ENCODE data around the gene FRAS1. TPM values are rescaled to one million over a fixed set of nuclear protein-coding genes. Genes with fewer than 3 reads are reported as not detected.
"Not testable (repeated sequence)": the region's sequence is repeated elsewhere in the genome, so short reads cannot be mapped to it uniquely, and the experiment has no call there.

FRAS1 gene
- total RNA-seq, 2 donors from 2014 or later, result 0.07 to 0.10 TPM

DNA sequence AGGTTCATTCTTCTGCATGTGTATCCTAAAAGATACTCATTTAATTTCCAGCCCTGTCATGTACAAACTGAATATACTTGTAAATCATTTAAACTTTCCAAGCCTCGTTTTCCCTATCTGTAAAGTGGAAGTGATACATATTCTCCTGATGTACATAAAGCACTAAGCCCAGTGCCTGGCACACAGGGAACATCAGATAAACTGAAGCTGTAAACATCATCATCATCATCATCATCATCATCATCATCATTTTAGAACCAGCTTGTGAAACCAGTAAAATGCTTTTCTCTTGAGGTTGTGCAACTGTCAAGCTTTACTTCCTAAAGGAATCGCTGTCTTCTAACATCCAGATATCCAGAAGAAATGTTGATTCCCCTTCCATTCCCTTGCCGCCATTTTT is 411.1 kb downstream of the FRAS1 start:
- Mint-ChIP-seq H3K4me1 (ENCODE audit: low read depth) (no peaks in the 10 kb centered on the region), H3K36me3 (ENCODE audit: insufficient read depth in 2 of 2) (no peaks in the 10 kb centered on the region), H3K4me3 (no peak overlapping the region), H3K9me3 (no peaks in the 10 kb centered on the region), H3K27ac (no peak overlapping the region), H3K27me3 (ENCODE audit: low read depth) (peaks cover 10% of the 10 kb centered on the region)
- DNase-seq (no peak), ATAC-seq (replicated peaks in 1 of 2) (no peak)

DNA sequence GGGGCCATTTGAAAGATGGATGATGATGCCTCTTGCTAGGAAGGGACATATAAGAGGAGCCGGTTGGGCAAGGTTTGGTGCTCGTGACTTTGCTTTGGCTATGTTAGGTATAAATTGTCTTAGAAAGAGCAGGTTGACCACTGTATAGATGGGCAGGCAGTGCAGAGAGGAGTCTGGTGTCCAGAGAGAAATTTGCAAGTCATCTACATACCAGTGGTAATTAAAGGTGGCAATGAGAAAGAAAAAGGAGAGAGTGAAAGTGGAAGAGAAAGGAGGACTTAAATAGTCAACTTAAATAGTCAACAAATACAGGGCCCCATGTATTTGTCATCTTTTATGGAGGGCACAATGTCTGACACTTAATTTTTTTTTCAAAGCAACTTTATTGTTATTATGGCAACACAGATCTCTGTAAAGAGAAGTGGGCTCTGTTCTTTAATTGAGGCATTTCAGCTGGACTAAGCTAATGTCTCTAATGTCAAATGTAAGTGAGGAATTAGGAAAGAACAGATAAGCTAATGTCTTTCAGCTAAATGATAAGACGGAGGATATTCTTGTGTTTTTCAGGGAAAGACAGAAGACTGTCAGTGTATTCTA is 419.1 kb downstream of the FRAS1 start:
- H3K9me3 Mint-ChIP-seq, result no peaks in the 10 kb centered on the region
- DNase-seq, result no peak
- H3K4me3 Mint-ChIP-seq, result no peak overlapping the region
- ATAC-seq (replicated peaks in 1 of 2), result no peak
- no peaks in the 10 kb centered on the region for H3K4me1 Mint-ChIP-seq (ENCODE audit: low read depth)
- H3K27me3 Mint-ChIP-seq (ENCODE audit: low read depth), result peaks cover 9% of the 10 kb centered on the region
- H3K36me3 Mint-ChIP-seq (ENCODE audit: insufficient read depth in 2 of 2), result no peaks in the 10 kb centered on the region
- no peak overlapping the region for H3K27ac Mint-ChIP-seq

DNA sequence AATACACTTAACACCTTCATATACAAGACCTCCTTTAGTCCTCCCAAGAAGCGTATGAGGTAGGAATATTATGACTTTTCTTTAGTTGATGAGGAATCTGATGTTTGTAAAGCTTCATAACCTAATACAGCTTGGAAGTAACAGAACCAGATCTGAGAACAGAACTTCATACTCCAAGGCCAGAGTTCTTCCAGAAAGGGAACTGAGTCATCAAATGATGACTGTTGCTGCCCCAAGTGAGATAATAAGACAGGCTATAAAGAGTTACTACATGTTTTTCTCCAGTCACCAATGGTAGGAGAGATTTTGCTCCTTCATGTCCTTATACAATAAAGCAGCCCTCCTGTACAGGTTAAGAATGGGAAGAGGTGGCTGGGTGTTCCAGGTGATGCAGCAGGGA is 420.2 kb downstream of the FRAS1 start:
- ATAC-seq (replicated peaks in 1 of 2), result no peak

DNA sequence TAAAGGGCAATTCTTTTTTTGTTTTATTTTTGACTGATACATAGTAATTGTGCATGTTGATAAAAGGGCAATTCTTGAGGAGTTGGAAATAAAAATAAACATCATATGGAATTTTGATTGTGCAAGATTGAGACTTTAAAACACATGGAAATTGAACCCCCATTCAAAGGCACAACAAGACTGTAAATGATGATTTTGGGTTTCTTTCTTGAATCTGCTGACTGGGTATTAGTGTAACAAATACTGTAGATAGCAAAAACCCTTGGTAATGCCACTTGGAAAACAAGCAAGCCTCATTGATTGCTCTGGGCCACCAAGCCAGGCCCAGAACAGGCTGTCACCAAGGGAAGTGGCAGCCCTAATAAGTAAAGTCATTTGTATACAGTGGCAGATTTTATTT is 421.4 kb downstream of the FRAS1 start:
- Mint-ChIP-seq H3K4me1 (ENCODE audit: low read depth) (no peaks in the 10 kb centered on the region), H3K27ac (no peak overlapping the region), H3K27me3 (ENCODE audit: low read depth) (no peaks in the 10 kb centered on the region), H3K9me3 (no peaks in the 10 kb centered on the region), H3K36me3 (ENCODE audit: insufficient read depth in 2 of 2) (no peaks in the 10 kb centered on the region), H3K4me3 (no peak overlapping the region)
- no peak for DNase-seq
- ATAC-seq (replicated peaks in 1 of 2), result no peak

More for the DNA sequence above, 420.2 kb downstream of the FRAS1 start:
- Mint-ChIP-seq H3K4me1 (ENCODE audit: low read depth) (no peaks in the 10 kb centered on the region), H3K27me3 (ENCODE audit: low read depth) (no peaks in the 10 kb centered on the region), H3K9me3 (no peaks in the 10 kb centered on the region), H3K27ac (no peak overlapping the region), H3K4me3 (no peak overlapping the region), H3K36me3 (ENCODE audit: insufficient read depth in 2 of 2) (no peaks in the 10 kb centered on the region)
- no peak for DNase-seq

DNA sequence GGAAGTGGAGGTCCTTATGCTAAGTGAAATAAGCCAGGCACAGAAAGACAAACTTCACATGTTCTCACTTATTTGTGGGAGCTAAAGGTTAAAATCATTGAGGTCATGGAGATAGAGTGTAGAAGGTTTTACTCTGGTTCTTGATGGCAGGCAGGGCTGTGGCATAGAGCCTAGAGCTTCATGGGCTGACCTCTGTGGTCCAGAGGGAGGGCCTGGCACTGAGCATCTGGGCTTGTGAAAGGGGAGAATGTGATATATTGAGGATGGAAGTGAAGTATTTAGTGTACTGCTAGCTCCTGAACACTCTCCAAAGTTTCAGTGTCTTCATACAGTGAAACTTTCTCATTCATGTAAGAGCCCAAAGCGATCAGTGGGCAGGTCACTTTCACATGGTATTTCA is 423.2 kb downstream of the FRAS1 start:
- ATAC-seq (replicated peaks in 1 of 2) (no peak), DNase-seq (no peak)
- H3K27me3 Mint-ChIP-seq (ENCODE audit: low read depth), result peaks cover 7% of the 10 kb centered on the region
- no peaks in the 10 kb centered on the region for H3K36me3 Mint-ChIP-seq (ENCODE audit: insufficient read depth in 2 of 2)
- no peak overlapping the region for H3K4me3 Mint-ChIP-seq
- H3K9me3 Mint-ChIP-seq, result no peaks in the 10 kb centered on the region
- H3K4me1 Mint-ChIP-seq (ENCODE audit: low read depth), result no peaks in the 10 kb centered on the region
- no peak overlapping the region for H3K27ac Mint-ChIP-seq

DNA sequence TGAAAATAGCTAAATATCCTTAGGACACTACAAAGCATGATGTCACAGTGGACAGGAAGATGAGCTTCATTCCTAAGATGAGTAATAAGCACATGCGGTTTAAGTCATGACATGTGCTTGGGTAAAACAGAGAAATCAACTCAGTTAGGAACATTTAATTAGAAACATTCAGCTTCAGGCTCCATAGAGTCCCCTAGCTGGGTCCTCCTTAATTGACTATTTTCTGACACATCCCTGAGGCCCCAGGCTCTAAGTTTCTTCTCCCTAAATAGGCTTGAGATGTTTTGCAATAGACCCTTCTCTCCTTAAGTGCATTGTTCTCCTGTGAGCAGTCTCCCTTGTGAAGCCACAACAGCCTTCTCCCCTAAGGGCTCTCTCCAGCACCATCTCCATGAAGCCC is 424.1 kb downstream of the FRAS1 start:
- Mint-ChIP-seq H3K27ac (no peak overlapping the region), H3K9me3 (no peaks in the 10 kb centered on the region), H3K4me3 (no peak overlapping the region), H3K27me3 (ENCODE audit: low read depth) (peaks cover 7% of the 10 kb centered on the region), H3K4me1 (ENCODE audit: low read depth) (no peaks in the 10 kb centered on the region), H3K36me3 (ENCODE audit: insufficient read depth in 2 of 2) (no peaks in the 10 kb centered on the region)
- ATAC-seq (replicated peaks in 1 of 2), result no peak
- no peak for DNase-seq

DNA sequence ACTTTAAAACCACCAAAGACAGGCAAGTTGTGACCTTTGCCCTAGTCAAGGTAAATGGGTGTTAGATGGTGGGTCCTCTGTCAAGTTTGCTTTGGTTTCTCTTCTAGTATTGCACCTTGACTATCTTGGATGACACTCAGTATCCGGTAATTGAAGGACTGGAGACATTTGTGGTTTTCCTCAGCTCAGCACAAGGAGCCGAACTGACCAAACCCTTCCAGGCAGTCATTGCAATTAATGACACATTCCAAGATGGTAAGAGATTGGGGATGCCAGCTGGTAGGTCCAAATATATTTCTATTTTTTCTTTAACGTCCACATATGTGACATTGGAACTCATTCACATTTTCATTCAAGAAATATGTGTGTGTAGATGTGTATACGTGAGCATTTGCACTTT is 425.2 kb downstream of the FRAS1 start:
- Mint-ChIP-seq H3K27me3 (ENCODE audit: low read depth) (peaks cover 7% of the 10 kb centered on the region), H3K4me1 (ENCODE audit: low read depth) (no peaks in the 10 kb centered on the region), H3K4me3 (no peak overlapping the region), H3K27ac (no peak overlapping the region), H3K9me3 (no peaks in the 10 kb centered on the region), H3K36me3 (ENCODE audit: insufficient read depth in 2 of 2) (no peaks in the 10 kb centered on the region)
- DNase-seq, result no peak
- no peak for ATAC-seq (replicated peaks in 1 of 2)

DNA sequence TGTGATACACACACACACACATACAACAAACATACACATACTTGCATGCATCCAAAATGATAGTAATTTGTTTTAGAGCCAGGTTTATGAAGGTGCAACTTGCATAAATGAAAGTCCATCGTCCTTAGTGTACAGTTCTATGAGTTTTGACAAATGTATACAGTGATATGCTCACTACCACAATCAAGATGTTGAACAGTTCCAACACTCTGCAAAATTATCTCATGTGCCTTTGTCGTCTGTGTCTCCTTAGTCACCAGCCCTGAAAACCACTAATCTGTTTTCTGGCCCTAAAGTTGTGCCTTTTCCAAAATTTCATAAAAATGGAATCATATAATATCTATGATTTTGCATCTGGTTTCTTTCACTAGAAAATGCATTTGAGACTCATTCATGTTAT is 426.7 kb downstream of the FRAS1 start:
- Mint-ChIP-seq H3K36me3 (ENCODE audit: insufficient read depth in 2 of 2) (no peaks in the 10 kb centered on the region), H3K4me3 (no peak overlapping the region), H3K27me3 (ENCODE audit: low read depth) (peaks cover 7% of the 10 kb centered on the region), H3K9me3 (no peaks in the 10 kb centered on the region), H3K4me1 (ENCODE audit: low read depth) (no peaks in the 10 kb centered on the region), H3K27ac (no peak overlapping the region)
- ATAC-seq (replicated peaks in 1 of 2) (no peak), DNase-seq (no peak)

DNA sequence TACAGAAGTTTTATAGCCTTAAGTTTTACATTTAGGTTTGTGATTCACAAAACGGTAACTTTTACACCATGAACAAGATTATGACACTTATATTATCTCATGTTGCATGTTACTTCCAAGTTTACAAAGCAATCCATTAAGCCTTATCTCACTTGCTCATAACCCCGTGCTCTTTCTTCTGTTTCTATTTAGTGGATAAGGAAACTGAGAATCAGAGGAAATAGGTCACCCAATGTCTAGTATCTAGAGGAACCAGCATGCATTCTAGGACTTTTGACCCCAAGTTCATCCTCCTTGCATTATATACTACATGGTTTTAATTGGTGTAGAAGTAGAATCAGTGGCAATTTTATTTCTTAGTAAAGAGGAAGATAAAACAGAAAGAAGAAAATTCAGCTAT is 427.5 kb downstream of the FRAS1 start:
- Mint-ChIP-seq H3K9me3 (no peaks in the 10 kb centered on the region), H3K27me3 (ENCODE audit: low read depth) (peaks cover 7% of the 10 kb centered on the region), H3K4me3 (no peak overlapping the region), H3K27ac (no peak overlapping the region), H3K4me1 (ENCODE audit: low read depth) (no peaks in the 10 kb centered on the region), H3K36me3 (ENCODE audit: insufficient read depth in 2 of 2) (no peaks in the 10 kb centered on the region)
- DNase-seq (no peak), ATAC-seq (replicated peaks in 1 of 2) (no peak)

DNA sequence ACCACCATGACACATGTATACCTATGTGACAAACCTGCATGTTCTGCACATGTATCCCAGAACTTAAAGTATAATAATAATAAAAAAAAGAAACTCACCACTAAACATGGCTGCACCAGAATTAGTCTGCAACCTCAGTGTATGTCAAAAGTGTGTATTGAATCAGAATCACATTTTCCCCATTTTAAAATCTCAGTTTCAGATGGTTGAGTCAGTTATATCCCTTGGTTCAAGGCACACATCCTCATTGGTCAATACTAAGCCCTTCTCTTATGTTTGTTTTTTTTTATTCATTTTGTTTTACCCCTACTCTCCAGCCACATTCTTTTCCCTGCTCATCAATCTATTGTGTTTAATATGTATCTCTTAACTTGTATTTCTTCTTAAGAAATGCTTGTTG is 436.6 kb downstream of the FRAS1 start:
- H3K4me3 Mint-ChIP-seq, result no peak overlapping the region
- H3K9me3 Mint-ChIP-seq, result no peaks in the 10 kb centered on the region
- H3K27ac Mint-ChIP-seq, result no peak overlapping the region
- H3K36me3 Mint-ChIP-seq (ENCODE audit: insufficient read depth in 2 of 2), result no peaks in the 10 kb centered on the region
- no peaks in the 10 kb centered on the region for H3K4me1 Mint-ChIP-seq (ENCODE audit: low read depth)
- peaks cover 17% of the 10 kb centered on the region for H3K27me3 Mint-ChIP-seq (ENCODE audit: low read depth)
- ATAC-seq (replicated peaks in 1 of 2), result no peak
- no peak for DNase-seq

DNA sequence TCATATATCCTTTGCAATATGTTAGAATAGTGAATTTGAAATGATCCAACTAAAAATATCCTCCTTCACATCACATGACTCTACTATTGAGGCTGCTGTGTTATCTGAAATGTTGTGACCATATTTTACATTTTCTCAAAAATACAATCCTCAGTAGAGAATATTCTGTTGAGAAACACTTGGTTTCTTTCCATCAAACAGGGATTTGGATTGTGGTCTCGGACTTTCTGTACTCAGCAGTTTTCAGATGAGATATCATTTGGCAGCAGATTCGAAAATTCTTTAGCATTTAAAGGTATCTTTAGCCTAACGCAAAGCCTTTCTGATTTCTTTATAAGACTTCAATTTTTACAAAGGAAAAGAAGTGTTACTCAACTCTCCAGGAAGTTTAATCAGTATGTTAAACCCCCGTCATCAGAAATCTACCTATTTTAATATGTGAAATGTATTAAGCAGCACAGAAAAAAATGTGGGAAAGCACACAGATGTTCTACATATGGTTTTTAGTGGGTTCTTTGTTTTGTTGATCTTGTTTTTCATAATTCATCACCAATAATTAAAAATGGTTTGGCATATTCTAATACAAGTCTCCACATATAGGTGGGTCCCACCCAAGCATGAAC is 439.0 kb downstream of the FRAS1 start:
- DNase-seq (no peak), ATAC-seq (replicated peaks in 1 of 2) (no peak)
- no peak overlapping the region for H3K27ac Mint-ChIP-seq
- peaks cover 11% of the 10 kb centered on the region for H3K27me3 Mint-ChIP-seq (ENCODE audit: low read depth)
- H3K36me3 Mint-ChIP-seq (ENCODE audit: insufficient read depth in 2 of 2), result no peaks in the 10 kb centered on the region
- no peaks in the 10 kb centered on the region for H3K4me1 Mint-ChIP-seq (ENCODE audit: low read depth)
- no peak overlapping the region for H3K4me3 Mint-ChIP-seq
- H3K9me3 Mint-ChIP-seq, result no peaks in the 10 kb centered on the region

DNA sequence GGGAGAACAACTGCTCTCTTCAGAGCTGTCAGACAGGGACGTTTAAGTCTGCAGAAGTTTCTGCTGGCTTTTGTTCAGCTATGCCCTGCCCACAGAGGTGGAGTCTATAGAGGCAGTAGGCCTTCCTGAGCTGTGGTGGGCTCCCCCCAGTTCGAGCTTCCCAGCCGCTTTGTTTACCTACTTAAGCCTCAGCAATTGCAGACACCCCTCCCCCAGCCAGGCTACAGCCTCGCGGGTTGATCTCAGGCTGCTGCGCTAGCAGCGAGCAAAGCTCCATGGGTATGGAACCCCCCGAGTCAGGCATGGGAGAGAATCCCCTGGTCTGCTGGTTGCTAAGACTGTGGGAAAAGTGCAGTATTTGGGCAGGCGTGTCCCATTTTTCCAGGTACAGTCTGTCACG is 449.1 kb downstream of the FRAS1 start:
- ATAC-seq (replicated peaks in 1 of 2); H3K27me3 Mint-ChIP-seq (ENCODE audit: low read depth): not testable (repeated sequence)

DNA sequence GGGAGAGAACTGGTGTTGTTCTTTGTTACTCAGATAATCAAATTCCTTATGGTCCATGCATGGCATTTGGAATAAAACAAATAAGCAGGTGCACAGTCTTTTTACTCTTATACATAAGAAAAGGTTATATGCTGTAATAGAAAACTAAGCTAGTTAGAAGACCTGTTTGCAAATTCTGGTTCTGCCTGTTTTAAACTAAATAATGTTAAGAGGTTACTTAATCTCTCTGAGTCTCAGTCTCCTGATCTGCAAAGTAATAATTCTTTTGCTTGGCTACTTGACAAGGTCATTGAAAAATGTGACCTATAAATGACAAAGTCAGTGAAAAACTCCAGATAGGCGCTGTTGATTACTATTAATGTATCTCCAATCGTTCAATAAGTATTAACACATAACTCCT is 451.9 kb downstream of the FRAS1 start:
- H3K4me1 Mint-ChIP-seq (ENCODE audit: low read depth), result no peaks in the 10 kb centered on the region
- H3K4me3 Mint-ChIP-seq, result no peak overlapping the region
- ATAC-seq (replicated peaks in 1 of 2) (no peak), DNase-seq (no peak)
- H3K27ac Mint-ChIP-seq, result no peak overlapping the region
- H3K27me3 Mint-ChIP-seq (ENCODE audit: low read depth), result peaks cover 9% of the 10 kb centered on the region
- no peaks in the 10 kb centered on the region for H3K9me3 Mint-ChIP-seq
- no peaks in the 10 kb centered on the region for H3K36me3 Mint-ChIP-seq (ENCODE audit: insufficient read depth in 2 of 2)

More for the DNA sequence above, 449.1 kb downstream of the FRAS1 start:
- not testable (repeated sequence) for H3K36me3 Mint-ChIP-seq (ENCODE audit: insufficient read depth in 2 of 2); H3K27ac Mint-ChIP-seq; H3K4me3 Mint-ChIP-seq; H3K9me3 Mint-ChIP-seq; H3K4me1 Mint-ChIP-seq (ENCODE audit: low read depth); DNase-seq

DNA sequence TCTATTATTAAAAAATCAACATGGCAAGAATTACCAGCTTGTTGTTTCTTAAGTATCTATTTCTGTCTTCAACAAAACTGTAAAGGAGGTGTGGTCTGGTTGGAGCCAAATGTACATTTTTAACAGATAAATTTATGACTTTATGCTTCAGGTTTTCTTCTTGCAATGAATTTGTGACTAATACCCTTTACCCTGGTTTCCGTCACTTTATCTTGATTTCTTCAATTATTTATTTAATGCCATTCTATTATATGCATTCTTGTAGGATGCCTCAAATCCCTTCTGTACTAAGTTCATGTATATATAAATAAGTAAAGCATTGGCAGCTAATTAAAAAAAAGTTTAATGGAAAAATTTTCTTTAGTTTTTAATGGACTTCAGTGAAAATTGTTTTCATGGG is 453.0 kb downstream of the FRAS1 start:
- H3K27ac Mint-ChIP-seq, result no peak overlapping the region
- ATAC-seq (replicated peaks in 1 of 2) (no peak), DNase-seq (no peak)

More for the DNA sequence above, 453.0 kb downstream of the FRAS1 start:
- Mint-ChIP-seq H3K4me3 (no peak overlapping the region), H3K9me3 (no peaks in the 10 kb centered on the region), H3K27me3 (ENCODE audit: low read depth) (peaks cover 9% of the 10 kb centered on the region), H3K4me1 (ENCODE audit: low read depth) (no peaks in the 10 kb centered on the region), H3K36me3 (ENCODE audit: insufficient read depth in 2 of 2) (no peaks in the 10 kb centered on the region)
